GM18868 (cell line): ENCODE data around the gene SLC18A2.
"Not testable (repeated sequence)": the region's sequence is repeated elsewhere in the genome, so short reads cannot be mapped to it uniquely, and the experiment has no call there.

Experiments
- ATAC-seq: cut with Tn5 transposase; IDR thresholded peaks from one replicate; pipeline ENCODE4 v1.9.1; 2021; ENCODE audit warnings: mild to moderate bottlenecking, moderate library complexity; ENCODE audit not compliant: unreplicated experiment

The SLC18A2 gene

DNA sequence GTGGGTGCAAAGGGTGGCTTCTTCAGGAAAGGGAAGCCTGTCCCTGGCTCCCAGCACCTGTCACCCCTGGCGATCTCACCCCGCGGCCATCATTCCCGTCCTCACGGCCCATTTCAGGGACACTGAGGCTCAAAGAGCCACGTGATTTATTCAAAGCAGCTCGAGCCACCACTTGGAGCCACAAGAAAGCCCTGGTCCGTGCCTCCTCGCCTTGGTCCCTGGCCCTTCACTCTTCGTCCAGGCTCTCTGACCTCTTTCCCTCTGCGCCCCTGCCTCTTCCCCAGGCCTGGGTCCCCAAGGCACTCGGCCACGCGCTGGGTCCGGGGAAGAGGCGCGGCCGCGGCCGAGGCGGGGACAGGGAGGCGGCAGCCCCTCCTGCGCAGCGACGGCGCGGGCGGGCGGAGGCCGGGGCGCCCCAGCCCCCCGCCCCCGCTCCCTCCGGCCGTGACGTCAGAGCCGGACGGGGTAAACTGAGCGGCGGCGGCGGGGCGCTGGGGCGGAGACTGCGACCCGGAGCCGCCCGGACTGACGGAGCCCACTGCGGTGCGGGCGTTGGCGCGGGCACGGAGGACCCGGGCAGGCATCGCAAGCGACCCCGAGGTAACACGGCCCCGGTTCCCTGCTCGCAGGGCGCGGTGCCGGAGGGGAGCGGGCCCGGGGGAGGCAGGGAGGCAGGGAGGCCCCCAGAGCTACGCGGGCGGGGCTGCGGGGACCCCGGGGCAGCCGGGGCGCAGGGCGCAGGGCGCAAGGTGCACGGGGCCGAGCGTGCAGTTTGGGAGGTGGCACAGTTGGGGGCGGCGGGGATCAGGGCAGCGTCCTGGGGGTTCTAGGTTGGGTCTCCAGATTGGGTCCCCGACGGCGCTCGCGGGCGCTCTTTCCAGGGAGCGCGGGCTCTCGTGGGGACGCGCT, at the start of gene SLC18A2:
Gene SLC18A2, plus strand, starts transcription at position 494 of the 909 bp plus-strand sequence. CDS start 580 bp downstream, outside the sequence.
- no peak for ATAC-seq

DNA sequence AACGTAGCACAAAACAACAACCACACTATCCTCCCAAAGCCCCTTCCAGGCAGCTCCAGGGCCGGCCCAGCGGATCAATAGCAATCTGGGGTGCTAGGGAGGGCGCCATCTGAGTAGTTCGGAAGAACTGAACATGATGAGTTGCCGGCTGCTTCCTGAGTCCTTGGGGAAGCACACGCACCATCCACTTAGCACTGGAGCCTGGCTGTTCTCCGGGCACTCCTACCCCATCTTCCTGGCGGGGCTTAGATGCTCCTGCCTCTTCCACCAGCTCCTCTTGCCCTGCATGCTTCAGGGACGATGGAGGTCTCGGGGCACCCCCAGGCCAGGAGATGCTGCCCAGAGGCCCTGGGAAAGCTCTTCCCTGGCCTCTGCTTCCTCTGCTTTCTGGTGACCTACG, 43.7 kb upstream of the SLC18A2 start, which contains the start of gene KCNK18:
Gene KCNK18, plus strand, starts transcription at position 301 of the 400 bp plus-strand sequence. Its CDS starts 0 bp downstream, at position 301.
- ATAC-seq: no peak

DNA sequence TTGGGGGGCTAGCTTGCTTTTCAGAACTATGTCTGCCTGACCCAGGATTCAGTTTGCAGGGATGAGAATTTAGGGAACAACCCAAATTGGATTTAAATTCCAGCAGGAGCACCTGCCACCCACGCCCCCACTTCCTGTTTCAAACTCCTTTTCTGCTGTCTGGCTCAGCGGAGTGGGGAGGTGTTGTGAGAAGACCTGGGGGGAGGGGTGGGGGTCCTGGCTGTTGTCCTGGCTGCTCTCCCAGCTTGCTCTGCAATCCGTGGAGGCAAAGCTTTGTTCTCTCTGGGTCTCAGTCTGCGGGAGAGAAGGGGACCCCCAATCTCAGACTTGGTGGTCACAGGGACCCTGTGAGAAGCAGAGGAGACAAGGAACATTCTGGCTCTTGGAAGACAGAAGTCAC, 42.8 kb upstream of the SLC18A2 start:
- no peak for ATAC-seq

DNA sequence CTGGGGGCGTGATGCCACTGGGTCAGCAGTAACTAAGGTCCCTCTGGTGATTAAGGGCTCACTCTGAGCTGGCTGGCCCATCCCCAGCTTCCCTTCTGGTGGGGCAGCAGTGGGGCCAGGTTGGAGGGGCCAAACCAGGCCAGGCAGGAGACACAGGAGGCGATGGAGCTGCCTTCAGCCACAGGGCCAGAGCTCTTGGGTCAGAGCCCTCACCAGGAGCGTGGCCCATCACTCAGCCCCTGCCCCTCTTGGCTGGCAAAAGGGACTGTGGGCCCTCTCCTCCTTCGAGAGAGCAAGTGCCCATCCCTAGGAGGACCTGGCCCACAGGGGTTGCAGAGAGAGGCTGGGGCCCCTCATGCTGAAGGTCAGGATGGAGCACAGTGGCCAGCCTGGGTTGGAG, 39.1 kb upstream of the SLC18A2 start:
- no peak for ATAC-seq

DNA sequence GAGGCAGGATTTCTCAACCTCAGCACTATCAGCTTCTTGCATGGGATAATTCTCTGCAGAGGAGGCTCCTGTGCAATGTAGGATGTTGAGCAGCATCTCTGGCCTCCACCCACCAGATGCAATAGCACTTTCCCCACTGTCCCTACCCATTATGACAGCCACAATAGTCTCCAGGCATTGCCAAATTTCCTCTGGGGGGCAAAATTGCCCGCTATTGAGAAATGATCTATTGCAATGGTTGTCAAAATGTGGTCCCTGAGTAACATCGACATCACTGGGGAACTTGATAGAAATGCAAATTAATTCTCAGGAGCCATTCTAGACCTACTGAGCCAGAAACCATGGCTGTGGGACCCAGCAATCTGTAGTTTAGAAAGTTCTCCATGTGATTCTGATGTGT, 36.6 kb upstream of the SLC18A2 start:
- ATAC-seq: no peak

DNA sequence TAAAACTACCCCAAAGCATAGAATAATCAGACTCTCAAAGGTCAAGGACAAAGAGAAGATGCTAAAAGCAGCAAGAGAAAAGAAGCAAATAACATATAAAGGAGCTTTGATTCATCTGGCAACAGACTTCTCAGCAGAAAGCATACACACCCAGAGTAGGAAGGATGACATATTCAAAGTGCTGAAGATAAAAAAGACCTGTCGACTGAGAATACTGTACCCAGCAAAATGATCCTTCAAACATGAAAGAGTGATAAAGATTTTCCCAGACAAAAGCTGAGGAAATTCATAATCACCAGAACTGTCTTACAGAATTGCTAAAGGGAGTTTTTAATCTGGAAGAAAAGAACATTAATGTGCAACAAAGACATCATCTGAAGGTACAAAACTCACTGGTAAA, 28.7 kb upstream of the SLC18A2 start:
- ATAC-seq: no peak

DNA sequence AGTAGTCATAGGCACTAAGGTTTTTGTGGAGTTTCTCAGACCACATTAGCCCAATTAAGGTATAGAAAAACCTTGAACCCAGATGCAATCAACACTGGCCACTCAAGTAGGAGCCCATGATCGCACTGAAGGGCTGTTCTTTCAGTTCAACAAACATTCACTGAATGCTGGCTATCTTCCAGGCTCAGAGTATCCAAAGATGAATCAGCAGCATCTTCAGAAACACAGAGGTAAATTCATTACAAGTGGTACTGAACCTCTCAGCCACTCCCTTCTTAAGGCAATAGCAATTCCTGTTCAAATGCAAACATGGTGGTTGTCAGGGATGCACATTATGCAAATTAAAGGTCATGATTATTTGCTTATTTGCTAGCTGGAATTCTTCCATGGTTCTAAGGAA, 26.5 kb upstream of the SLC18A2 start:
- no peak for ATAC-seq

DNA sequence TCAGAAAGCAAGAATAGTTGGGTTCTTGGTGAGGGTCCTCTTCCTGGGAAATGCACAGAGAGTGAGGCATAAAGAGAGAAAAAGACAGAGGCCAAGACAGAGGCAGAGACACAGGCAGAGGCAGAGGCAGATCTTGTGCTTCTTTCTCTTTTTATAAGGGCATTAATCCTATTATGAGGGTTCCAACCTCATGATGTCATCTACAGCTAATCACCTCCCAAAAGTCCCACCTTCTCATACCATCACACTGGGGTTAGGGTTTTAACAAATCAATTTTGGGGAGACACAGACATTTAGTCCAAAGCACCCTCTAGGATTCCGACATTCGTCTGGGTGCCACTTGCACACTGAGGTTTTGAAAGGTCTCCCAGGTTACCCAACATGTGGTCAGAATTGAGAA, 25.8 kb upstream of the SLC18A2 start:
- ATAC-seq: no peak

DNA sequence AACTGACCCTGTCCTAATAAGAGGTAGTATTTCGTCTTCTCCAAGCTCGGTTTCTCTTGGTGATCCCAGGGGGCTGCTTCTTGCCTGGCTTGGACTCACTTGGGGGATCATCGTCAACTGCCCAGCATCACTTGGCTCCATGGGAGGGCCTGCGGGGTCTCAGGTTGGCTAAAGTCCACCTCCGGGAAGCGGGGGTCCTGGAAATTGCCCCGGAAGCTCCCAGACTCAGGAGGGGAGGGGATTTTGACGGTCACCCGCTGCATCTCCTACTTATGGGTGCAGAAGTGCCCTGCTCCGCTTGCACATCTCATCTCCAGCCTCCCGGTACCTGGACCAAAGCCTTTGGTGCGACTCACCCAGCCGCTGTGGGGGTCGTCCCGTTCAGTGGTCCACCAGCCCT, 24.9 kb upstream of the SLC18A2 start:
- ATAC-seq: no peak

DNA sequence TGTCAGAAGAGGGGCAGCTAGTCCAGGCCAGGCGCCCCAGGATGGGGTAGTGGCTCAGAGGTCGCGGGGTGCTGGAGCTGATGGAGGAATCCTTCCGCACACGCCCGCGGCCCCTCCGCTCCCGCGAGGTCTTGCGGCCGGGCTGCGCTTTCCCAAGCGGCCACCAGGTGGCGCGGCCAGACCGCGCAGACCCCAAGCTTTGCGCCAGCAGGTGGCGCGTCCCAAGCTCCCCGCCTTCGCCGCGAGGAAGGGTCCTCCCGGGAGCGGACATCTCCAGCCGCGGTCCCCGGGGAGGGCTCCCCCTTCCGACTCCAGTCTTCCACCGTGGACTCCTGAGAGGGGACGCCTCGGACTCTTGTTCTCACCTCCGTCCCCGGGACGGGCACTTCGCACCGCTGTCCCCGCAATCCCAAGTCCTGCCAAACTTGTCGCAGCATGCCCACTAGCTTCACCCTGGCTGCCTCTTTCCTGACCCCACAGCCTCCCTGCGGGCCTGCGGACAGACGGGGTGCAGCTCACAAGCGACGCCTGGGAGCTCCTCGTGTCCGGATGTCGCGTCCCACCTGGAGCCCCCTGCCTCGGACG, 24.2 kb upstream of the SLC18A2 start:
- ATAC-seq: peak; percentile 90

DNA sequence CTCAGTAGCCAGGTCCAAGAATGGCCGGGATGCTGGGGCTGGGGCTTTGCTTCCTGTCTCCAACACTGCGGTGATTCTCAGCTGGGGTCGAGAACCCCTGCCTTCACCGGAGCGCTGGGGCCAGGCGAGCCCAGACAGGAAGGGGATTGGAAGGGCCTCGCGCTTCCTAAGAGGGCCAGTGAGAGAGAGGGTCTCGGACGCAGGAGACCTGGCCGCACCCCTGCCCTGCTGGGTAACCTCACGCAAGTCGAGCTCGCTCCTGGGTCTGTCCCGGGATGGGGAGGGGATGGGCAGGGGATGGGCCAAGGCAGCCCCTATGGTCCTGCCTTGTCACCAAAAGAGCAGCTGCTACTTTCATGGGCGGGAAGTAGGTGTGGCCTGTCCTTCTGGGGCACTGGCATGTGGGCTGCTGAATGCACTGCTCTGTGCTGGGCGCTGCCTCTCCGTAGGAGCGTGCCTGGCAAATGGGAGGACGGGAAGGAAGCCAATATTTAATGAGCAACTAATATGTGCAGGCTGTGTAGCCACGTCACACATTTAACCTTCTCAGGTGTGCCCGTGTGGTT, 23.6 kb upstream of the SLC18A2 start:
- ATAC-seq: no peak

DNA sequence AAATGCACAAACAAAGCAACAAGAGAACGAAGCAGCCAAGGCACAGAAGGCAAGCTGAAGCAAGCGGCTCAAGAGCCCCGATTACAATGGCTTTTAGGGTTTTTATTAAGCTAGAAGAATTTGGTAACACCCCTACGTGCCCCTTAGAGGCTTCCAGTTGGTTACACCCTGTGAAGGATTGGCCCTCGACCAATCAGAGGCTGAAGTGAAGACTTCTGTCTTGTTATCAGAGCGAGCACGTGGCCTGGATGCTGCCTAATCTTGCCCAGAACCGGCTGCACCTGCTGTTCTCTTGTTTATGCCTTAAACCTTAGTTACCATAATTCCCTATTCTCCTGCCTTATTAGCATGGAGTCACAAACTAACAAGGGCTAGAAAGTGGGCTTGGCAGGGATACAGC, 22.3 kb upstream of the SLC18A2 start:
- ATAC-seq: no peak

DNA sequence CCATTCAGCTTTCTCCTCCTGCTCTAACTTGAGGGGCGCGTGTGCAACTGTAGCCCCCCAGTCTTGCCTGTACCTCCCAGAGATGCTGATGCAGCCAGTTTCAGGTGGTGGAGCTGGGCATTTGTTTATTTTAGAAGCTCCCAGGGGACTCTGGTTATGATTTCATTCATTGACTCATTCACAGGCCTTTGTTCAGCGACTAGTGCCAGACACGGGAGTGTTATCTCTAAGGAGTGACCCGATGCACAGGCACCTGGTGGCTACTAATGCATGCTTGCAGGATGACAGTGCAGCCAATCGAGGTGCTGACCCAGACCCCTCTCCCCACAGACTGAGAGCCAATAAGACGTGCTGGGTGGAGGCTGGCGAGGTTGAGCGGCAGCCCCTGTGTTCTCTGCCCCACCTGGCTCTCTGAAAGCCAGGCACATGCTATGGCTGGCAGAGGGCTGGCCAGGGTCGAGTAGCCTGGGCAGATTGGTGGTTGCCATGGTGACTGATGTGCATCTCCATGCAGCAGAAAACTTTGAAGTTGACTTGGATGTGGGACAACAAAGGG, 19.7 kb upstream of the SLC18A2 start:
- ATAC-seq: no peak

DNA sequence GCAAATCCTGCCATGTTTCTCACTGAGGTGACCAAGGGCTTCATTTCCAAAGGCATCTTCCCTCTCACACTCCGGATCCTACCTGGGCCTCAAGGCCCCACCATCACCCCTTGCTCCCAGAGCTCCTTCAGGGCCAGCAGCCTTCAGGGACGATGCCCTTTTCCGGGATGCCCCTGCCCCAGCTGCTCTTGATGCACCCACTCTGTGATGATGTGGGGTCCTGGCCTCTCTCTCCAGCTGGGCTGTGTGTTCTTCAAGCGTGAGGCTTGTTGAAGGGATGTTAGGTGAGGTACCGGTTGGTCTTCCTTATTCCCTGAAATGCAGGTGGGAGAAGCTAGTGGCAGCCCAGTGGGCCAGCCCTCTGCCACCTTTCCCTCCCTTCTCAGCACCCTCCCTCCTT, 18.4 kb upstream of the SLC18A2 start:
- no peak for ATAC-seq

DNA sequence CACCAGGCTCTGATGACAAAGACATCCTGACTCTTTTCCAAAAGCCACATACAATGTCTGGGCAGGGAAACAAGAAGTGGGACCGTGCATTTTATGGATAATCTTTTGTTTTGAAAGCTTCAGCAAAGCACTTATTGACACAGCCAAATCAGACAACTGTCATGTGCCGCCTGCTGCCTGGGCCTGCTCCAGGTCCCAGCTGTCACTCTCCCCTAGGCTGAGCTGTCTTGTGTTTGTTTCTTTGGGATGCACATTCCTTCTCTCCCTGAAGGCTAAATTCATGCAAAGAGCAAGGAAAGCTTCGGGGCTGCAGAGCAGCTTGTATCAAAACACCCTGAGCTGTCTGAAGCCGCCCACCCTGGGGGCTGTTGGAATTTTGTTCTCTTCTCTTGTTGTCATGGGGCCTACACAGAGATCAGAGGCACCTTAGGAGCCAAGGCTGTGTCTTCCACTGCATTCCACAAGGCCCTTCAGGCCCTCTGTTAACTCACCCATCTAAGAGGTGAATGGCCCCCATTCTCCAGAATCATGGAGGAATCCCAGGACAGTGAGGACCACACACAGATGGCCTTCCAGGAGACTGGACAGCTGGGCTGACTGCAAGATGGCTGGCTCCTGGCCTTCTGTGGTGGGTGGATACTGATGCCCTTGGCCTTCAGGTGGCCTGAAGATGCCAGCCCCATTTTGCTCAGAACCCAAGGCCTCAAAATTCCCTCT, 17.8 kb upstream of the SLC18A2 start:
- no peak for ATAC-seq

DNA sequence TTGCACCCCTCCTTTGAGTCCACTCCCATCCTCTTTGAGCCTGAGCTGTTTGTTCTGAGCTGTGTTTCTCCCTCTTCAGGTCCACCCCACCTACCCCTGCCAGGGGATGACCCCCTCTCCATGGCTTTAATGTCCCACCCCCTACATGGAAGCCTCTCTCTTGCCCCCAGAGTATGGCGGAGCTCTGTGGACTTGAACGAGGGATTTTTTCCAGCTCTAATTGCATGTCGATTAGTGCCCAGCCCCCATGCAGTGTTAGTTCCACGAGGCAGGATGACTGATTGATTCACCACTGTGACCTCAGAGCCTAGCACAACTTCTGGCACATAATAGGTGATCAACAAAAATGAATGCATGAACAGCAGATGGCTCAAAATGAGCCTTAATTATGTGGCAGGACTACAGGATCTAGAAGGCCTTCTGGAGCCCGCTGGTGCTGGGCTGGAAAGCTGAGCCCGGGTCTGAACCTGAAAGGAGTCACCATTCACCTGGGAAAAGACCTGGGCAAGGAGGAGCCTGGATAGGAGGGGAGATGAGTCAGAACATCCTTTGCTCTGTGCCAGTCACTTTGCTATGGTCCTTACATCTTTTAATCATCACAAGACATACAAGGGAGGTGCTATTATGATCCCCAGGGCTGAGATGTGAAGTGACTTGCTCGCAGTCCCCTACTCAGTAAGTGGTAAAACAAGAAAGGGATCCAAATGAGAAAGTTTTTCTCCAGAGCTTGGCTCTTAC, 17.1 kb upstream of the SLC18A2 start:
- ATAC-seq: no peak

DNA sequence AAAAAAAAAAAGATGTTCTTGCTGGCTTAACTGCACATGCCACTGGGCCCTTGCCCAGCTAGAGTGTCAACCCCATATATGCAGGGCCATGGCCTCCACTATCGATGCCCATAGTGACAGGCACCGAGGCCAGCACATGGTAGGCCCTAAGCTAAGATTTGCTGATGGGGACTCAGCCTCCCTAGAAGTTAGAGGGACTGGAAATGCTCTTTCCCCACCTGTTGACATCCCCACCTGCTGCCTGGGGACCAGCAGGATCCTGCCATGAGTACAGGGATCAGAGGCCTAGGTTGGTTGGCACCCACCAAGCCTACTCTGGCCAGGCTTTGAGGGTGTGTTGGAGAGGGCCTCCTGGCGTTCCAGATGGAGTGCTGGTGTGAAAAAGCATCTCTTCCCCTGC, 16.0 kb upstream of the SLC18A2 start:
- no peak for ATAC-seq

DNA sequence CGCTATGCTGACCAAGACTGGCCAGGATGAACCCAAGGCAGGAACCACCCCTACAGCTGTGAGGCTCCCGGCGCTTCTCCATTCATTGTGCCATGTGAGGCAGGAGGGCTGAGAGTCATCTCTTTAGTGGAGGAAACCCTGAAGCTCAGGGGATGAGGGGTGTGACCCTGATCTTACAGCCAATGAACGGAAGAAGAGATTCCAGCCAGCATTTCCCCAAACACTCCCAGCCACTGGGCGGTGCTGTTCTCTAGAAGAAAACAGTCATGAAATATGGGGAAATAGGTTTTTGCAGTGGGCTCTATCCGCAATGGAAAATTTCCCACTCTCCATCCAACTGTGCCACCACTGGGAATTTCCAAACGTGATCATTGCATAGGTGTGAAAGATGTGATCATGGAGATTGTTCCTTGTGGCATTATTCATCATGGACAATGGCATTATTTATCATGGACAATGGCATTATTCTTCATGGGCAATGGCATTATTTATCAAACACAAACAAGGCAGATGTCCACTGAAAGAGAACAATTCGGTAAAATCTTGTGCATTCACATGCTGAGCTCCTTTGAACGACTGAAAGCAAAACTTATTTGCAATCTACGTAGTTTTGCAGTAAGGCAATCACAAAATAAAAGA, 14.0 kb upstream of the SLC18A2 start:
- ATAC-seq: peak; percentile 50

DNA sequence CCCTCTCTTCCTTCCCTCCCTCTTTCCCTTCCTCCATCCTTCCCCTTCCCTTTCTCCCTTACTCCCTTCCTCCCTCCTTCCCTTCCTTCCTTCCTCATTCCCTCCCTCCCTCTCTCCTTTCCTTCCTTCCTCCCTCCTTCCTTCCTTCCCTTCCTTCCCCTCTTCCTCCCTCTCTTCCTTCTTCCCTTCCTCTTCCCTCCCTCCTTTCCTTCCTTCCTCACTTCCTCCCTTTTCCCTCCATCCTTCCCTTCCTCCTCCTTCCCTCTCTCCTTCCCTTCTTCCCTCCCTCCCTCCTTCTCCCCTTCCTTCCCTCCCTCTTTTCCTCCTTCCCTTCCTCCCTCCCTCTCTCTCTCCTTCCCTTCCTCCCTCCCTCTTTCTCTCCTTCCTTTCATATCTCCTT, 12.7 kb upstream of the SLC18A2 start:
- ATAC-seq: no peak

DNA sequence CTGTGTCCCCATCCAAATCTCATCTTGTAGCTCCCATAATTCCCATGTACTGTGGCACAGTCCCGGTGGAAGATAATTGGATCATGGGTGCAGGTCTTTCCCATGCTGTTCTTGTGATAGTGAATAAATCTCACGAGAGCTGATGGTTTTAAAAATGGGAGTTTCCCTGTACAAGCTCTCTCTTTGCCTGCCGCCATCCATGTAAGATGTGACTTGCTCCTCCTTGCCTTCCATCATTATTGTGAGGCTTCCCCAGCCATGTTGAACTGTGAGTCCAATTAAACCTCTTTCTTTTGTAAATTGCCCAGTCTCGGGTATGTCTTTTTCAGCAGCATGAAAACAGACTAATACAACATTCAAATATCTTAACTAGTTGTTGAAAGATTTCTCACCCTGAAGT, 10.8 kb upstream of the SLC18A2 start:
- ATAC-seq: not testable (repeated sequence)
